Prostate gland (tissue), 2 donors: ENCODE measurements around the gene SLC38A10.

Experiments
- POLR2AphosphoS5 ChIP-seq: sonication (generic); formaldehyde crosslinking; IDR thresholded peaks from one replicate; pipeline ENCODE4 v1.6.1; 2017; ENCODE audit warnings: antibody characterized with exemption
- TF ChIP-seq, protein P1 (sequence below), 4 experiments: fragments of 200-600 bp in 2 of 4; fragments of 450-650 bp in 2 of 4; sonication (generic) in 2 of 4; IDR thresholded peaks; 1 replicate in 3 of 4; 2 replicates in 1 of 4; pipeline ENCODE4 v1.5.1; 2016 to 2019; ENCODE audit warnings: antibody characterized with exemption in 4 of 4, mild to moderate bottlenecking in 2 of 4, moderate library complexity in 2 of 4

GRCh38 chr17:81247339-81247990 is 47.6 kb downstream of the SLC38A10 start:
- TF ChIP-seq, protein P1, sequence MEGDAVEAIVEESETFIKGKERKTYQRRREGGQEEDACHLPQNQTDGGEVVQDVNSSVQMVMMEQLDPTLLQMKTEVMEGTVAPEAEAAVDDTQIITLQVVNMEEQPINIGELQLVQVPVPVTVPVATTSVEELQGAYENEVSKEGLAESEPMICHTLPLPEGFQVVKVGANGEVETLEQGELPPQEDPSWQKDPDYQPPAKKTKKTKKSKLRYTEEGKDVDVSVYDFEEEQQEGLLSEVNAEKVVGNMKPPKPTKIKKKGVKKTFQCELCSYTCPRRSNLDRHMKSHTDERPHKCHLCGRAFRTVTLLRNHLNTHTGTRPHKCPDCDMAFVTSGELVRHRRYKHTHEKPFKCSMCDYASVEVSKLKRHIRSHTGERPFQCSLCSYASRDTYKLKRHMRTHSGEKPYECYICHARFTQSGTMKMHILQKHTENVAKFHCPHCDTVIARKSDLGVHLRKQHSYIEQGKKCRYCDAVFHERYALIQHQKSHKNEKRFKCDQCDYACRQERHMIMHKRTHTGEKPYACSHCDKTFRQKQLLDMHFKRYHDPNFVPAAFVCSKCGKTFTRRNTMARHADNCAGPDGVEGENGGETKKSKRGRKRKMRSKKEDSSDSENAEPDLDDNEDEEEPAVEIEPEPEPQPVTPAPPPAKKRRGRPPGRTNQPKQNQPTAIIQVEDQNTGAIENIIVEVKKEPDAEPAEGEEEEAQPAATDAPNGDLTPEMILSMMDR (IDR thresholded peaks at IDR 0.05), result no peak
- TF ChIP-seq POLR2AphosphoS5, result no peak
